RWPE1 (cell line): ENCODE data around the gene ANAPC2.

Source experiments
- CTCF ChIA-PET: fragments of 350-600 bp; sonication (Branson Sonifier 250); formaldehyde crosslinking; extraction: SDS; loops from one replicate; lab custom pipeline; 2021; lab: Yijun Ruan, JAX
- POLR2A ChIA-PET: fragments of 400-600 bp; formaldehyde crosslinking; extraction: SDS; loops from one replicate; lab custom pipeline; 2020; ENCODE audit warnings: antibody characterized with exemption; ENCODE audit not compliant: low non-redundant PET; lab: Yijun Ruan, JAX
- DNase-seq: peaks from one replicate; pipeline ENCODE4 v3.0.0; 2012; ENCODE audit warnings: low spot score
- H3K27ac ChIP-seq: fragments of 450-650 bp; 2 replicates; pipeline ENCODE4 v1.5.1; 2017
- TF ChIP-seq, protein P1 (sequence below): fragments of 450-650 bp; conservative IDR thresholded peaks from 2 replicates; pipeline ENCODE4 v1.5.1; 2017; ENCODE audit warnings: low read depth, mild to moderate bottlenecking

ANAPC2 gene, protein sequence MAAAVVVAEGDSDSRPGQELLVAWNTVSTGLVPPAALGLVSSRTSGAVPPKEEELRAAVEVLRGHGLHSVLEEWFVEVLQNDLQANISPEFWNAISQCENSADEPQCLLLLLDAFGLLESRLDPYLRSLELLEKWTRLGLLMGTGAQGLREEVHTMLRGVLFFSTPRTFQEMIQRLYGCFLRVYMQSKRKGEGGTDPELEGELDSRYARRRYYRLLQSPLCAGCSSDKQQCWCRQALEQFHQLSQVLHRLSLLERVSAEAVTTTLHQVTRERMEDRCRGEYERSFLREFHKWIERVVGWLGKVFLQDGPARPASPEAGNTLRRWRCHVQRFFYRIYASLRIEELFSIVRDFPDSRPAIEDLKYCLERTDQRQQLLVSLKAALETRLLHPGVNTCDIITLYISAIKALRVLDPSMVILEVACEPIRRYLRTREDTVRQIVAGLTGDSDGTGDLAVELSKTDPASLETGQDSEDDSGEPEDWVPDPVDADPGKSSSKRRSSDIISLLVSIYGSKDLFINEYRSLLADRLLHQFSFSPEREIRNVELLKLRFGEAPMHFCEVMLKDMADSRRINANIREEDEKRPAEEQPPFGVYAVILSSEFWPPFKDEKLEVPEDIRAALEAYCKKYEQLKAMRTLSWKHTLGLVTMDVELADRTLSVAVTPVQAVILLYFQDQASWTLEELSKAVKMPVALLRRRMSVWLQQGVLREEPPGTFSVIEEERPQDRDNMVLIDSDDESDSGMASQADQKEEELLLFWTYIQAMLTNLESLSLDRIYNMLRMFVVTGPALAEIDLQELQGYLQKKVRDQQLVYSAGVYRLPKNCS

DNA sequence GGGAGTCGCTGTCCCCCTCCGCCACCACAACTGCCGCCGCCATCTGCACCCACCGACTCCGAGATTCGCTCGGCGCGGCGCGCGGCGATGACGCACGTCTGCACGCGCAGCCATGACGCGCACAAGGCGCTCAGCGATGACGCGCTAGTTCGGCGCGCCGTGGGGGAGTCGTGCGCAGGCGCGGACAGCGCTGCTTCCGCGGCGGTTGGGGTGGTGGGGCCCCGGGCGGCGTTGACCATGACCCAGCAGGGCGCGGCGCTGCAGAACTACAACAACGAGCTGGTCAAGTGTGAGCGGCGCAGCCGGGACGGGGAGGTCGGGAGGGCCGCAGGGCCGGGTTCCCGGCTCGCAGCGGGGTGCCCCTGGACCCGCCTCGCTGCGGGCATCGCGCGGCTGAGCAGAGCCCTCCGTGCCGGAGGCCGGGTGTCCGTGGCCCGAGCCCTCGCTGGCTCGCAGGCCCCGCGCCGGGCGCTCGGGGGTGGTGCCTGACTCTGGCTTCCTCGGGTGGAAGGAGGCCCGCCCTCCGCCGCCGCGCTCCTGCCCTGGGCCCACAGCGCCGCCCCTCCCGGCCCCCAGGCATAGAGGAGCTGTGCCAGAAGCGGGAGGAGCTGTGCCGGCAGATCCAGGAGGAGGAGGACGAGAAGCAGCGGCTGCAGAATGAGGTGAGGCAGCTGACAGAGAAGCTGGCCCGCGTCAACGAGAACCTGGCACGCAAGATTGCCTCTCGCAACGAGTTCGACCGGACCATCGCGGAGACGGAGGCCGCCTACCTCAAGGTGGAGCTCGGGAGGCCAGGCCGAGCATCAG lies at the start of gene ANAPC2, which contains the start of gene SSNA1:
Gene ANAPC2 (minus strand): TSS at position 71 of the 807 bp plus-strand sequence. CDS start 28 bp downstream, at position 43.
Gene SSNA1 (plus strand): TSS at position 187 of the 807 bp plus-strand sequence. CDS start 51 bp downstream, at position 238.
- TF ChIP-seq, protein P1, sequence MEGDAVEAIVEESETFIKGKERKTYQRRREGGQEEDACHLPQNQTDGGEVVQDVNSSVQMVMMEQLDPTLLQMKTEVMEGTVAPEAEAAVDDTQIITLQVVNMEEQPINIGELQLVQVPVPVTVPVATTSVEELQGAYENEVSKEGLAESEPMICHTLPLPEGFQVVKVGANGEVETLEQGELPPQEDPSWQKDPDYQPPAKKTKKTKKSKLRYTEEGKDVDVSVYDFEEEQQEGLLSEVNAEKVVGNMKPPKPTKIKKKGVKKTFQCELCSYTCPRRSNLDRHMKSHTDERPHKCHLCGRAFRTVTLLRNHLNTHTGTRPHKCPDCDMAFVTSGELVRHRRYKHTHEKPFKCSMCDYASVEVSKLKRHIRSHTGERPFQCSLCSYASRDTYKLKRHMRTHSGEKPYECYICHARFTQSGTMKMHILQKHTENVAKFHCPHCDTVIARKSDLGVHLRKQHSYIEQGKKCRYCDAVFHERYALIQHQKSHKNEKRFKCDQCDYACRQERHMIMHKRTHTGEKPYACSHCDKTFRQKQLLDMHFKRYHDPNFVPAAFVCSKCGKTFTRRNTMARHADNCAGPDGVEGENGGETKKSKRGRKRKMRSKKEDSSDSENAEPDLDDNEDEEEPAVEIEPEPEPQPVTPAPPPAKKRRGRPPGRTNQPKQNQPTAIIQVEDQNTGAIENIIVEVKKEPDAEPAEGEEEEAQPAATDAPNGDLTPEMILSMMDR = peak; percentile 57
- H3K27ac ChIP-seq = peak within 1 kb of the TSS; percentile 99
- peak; percentile 98 for DNase-seq
- ChIA-PET POLR2A (interaction anchor here (0.6 to 2.5 kb wide), 17 partner anchors 10 to 121 kb away, joined by 3 to 17 read pairs (median 4); partner anchors contain the start of genes CYSRT1, LRRC26, MAN1B1 and NELFB), CTCF (interaction anchor here (0.6 to 4.5 kb wide), 15 partner anchors 10 to 334 kb away, joined by 3 to 37 read pairs (median 5); partner anchors contain the start of genes CYSRT1 and RNF224)

GRCh38 chr9:137236936-137237421 lies 48.6 kb upstream of the ANAPC2 start:
- H3K27ac ChIP-seq = peak overlapping the region; percentile 100
- ChIA-PET CTCF (interaction anchor here (0.6 to 3.3 kb wide), 47 partner anchors 8 to 265 kb away, joined by 3 to 24 read pairs (median 4); partner anchors contain the start of genes CYSRT1, DPP7, GRIN1 and LRRC26), POLR2A (interaction anchor here (1.2 to 1.8 kb wide), 4 partner anchors 14 to 42 kb away, joined by 3 to 7 read pairs (median 4); no protein-coding TSS in a partner anchor)
- TF ChIP-seq, protein P1 = no peak
- DNase-seq = no peak

DNA sequence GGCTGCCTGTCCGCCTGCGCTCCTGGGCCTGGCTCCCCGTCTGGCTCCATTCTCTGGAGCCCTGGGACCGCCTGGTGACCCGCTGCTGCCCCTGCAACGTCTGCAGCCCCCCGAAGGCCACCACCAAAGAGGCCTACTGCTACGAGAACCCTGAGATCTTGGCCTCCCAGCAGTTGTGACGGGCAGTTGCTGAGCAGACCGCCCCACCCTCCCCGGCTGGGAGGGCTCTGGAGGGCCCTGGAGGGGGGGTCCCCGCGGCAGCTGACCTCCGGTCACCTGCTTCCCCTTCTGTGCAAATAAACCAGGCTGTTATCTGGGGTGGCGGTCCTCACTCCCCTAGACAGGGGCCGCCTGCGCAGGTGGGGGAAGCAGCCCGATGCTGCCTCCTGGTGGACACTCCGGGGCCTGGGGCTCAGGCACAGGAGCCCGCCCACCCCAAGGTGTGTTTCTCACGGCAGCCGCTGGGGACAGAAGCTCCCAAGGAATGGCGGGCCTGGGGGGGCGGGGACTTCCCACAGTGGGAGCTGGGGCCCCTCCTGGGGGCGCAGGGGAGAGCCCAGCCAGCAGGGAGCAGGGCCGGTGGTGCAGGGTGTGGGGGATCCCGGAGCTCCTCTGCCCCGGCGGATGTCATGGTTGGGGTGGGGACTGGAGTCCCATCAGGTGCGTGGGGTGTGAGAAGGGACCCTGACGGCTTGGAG lies 48.0 kb upstream of the ANAPC2 start:
- TF ChIP-seq, protein P1 = peak; percentile 100
- H3K27ac ChIP-seq = peak overlapping the region; percentile 100
- ChIA-PET POLR2A (interaction anchor here (0.6 to 1.8 kb wide), 5 partner anchors 13 to 150 kb away, joined by 3 to 7 read pairs (median 4); no protein-coding TSS in a partner anchor), CTCF (interaction anchor here (0.6 to 3.3 kb wide), 46 partner anchors 9 to 259 kb away, joined by 3 to 24 read pairs (median 4); partner anchors contain the start of genes CYSRT1, DPP7, GRIN1 and LRRC26)
- DNase-seq = peak; percentile 95

DNA sequence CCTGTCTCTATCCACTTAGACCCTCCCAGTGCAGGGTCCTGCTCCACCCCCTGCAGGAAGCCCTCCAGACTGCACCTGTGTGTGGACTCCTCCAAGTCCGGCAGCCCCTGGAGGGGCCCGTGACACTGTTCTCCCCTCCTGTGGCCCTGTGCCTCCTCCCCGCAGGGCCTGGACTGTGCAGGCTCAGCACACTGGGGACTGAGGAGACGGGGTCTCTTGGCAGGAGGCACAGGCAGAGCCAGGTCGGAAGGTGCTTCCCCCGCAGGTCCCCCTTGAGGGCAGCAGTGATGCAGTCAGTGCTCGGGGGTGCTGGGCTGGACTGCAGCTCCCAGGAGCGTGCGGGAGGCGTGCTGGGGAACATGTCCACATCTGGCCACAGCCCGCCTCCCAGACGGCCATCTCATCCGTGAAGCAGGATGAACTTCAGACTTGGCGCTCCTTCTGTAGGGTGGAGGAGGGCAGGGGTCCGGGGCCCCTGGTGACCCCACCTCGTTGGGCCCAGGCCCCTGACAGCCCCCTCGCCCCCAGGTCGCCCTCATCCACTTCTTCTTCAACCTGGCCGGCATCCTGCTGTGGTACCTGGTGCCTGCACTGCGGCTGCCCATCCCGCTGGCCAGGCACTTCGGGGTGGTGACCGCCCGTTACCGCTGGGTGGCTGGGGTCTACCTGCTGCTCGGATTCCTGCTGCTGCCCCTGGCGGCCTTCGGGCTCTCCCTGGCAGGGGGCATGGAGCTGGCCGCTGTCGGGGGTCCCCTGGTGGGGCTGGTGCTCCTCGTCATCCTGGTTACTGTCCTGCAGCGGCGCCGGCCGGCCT lies 47.3 kb upstream of the ANAPC2 start:
- no peak for DNase-seq
- POLR2A ChIA-PET = interaction anchor here (0.6 to 1.2 kb wide), 2 partner anchors 41 to 150 kb away, joined by 3 to 6 read pairs; no protein-coding TSS in a partner anchor
- TF ChIP-seq, protein P1 = no peak
- CTCF ChIA-PET = interaction anchor here (0.6 to 3.3 kb wide), 27 partner anchors 9 to 259 kb away, joined by 3 to 24 read pairs (median 6); partner anchors contain the start of genes CYSRT1, DPP7, GRIN1 and LRRC26
- H3K27ac ChIP-seq = 0 out of 2 replicates have a peak overlapping the region, but pooled peaks have one; percentile 100
